C4-2B (cell line): ENCODE data around the gene TSPAN14.

Experiments used
- H3K27ac ChIP-seq: fragments of 450-650 bp; 2 replicates; pipeline ENCODE4 v1.5.1; 2017
- CTCF ChIP-seq: fragments of 450-650 bp; conservative IDR thresholded peaks from 2 replicates; pipeline ENCODE4 v1.5.1; 2017; ENCODE audit warnings: mild to moderate bottlenecking
- ZFX ChIP-seq: fragments of 450-650 bp; IDR thresholded peaks from 2 replicates; pipeline ENCODE4 v1.6.1; 2017

The TSPAN14 gene

GRCh38 chr10:80512031-80512526, 58.0 kb downstream of the TSPAN14 start:
- TF ChIP-seq ZFX = no peak
- TF ChIP-seq CTCF = no peak
- no peak overlapping the region for H3K27ac ChIP-seq

- no peak for TF ChIP-seq ZFX
- no peak for TF ChIP-seq CTCF
- H3K27ac ChIP-seq = no peak overlapping the region
Observed at GRCh38 chr10:80513106-80513505, 59.0 kb downstream of the TSPAN14 start.

- TF ChIP-seq CTCF (no peak), ZFX (no peak)
- H3K27ac ChIP-seq = no peak overlapping the region
Observed at GRCh38 chr10:80515511-80515910, 61.4 kb downstream of the TSPAN14 start.

- no peak overlapping the region for H3K27ac ChIP-seq
- TF ChIP-seq CTCF = no peak
- no peak for TF ChIP-seq ZFX
Observed at GRCh38 chr10:80515941-80516340, 61.8 kb downstream of the TSPAN14 start.

- H3K27ac ChIP-seq = no peak overlapping the region
- TF ChIP-seq CTCF = no peak
- TF ChIP-seq ZFX = no peak
Observed at GRCh38 chr10:80516506-80517075, 62.5 kb downstream of the TSPAN14 start.

- TF ChIP-seq ZFX (no peak), CTCF (no peak)
- no peak overlapping the region for H3K27ac ChIP-seq
Observed at GRCh38 chr10:80517416-80518142, 63.5 kb downstream of the TSPAN14 start.

GRCh38 chr10:80518143-80518806, 64.2 kb downstream of the TSPAN14 start:
- no peak for TF ChIP-seq CTCF
- no peak for TF ChIP-seq ZFX

More at GRCh38 chr10:80518143-80518806, 64.2 kb downstream of the TSPAN14 start:
- no peak overlapping the region for H3K27ac ChIP-seq
